Measurements from ENCODE around the gene TFDP2. TPM values are rescaled to one million over a fixed set of nuclear protein-coding genes. Genes with fewer than 3 reads are reported as not detected.

TFDP2 gene
- total and polyA plus RNA-seq, 9 of the 15 experiments (the other 6 are each of a cell fraction or from before 2014, with no cell fraction given): 95.6 to 179 (median 126) TPM

DNA sequence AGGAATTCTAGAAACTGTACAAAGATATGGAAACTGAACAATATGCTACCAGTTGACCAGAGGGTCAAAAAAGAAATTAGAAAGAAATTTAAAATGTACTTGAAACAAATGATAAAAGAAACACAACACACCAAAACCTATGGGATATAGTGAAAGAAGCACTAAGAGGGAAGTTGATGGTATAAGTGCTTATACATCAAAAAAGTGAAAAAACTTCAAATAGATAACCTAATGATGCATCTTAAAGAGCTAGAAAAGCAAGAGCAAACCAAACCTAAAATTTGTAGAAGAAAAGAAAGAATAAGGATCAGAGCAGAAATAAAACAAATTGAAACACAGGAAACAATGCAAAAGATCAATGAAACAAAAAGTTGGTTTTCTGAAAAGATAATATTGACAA lies 68.2 kb downstream of the TFDP2 start (continued):
- TF ChIP-seq, protein P1, sequence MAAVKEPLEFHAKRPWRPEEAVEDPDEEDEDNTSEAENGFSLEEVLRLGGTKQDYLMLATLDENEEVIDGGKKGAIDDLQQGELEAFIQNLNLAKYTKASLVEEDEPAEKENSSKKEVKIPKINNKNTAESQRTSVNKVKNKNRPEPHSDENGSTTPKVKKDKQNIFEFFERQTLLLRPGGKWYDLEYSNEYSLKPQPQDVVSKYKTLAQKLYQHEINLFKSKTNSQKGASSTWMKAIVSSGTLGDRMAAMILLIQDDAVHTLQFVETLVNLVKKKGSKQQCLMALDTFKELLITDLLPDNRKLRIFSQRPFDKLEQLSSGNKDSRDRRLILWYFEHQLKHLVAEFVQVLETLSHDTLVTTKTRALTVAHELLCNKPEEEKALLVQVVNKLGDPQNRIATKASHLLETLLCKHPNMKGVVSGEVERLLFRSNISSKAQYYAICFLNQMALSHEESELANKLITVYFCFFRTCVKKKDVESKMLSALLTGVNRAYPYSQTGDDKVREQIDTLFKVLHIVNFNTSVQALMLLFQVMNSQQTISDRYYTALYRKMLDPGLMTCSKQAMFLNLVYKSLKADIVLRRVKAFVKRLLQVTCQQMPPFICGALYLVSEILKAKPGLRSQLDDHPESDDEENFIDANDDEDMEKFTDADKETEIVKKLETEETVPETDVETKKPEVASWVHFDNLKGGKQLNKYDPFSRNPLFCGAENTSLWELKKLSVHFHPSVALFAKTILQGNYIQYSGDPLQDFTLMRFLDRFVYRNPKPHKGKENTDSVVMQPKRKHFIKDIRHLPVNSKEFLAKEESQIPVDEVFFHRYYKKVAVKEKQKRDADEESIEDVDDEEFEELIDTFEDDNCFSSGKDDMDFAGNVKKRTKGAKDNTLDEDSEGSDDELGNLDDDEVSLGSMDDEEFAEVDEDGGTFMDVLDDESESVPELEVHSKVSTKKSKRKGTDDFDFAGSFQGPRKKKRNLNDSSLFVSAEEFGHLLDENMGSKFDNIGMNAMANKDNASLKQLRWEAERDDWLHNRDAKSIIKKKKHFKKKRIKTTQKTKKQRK (IDR thresholded peaks at IDR 0.05; ENCODE audit: borderline replicate concordance, low read depth, low read length): no peak
- TF ChIP-seq ZNF217 (CRISPR knock-in tag; IDR thresholded peaks at IDR 0.05): no peak
- TF ChIP-seq HNRNPH1 (optimal IDR thresholded peaks at IDR 0.05; ENCODE audit: low read depth, low read length): no peak
- TF ChIP-seq ZNF644 (tag; IDR thresholded peaks at IDR 0.05; ENCODE audit: low read depth): no peak

DNA sequence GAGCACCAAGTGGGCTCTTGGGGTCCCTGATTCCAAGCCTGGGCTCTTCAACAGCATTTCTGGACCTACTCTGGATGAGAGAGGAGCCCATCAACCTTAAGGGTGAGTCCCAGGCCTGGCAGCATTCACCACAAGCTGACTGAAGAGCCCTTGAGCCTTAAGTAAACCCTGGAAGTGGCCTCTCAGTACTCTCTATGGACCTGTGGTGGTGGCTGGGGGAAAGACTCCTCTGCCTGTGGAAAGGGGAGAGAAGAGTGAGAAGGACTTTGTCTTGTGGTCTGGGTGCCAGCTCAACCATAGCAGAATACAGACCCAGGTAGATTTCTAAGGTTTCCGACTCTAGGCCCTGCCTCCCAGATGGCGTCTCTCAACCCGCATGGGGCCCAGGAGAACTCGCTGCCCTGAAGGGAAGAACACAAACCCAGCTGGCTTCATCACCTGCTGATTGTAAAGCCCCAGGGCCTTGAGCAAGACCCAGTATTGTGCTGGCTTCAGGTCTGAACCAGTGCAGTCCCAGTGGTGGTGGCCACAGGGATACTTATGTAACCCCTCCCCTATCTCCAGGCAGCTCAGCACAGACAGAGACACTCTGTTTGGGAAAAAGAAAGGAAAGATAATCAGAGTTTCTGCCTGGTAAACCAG lies 71.4 kb downstream of the TFDP2 start:
- in situ Hi-C loops (cut with MboI): no loop called here
- TF ChIP-seq, protein P2, sequence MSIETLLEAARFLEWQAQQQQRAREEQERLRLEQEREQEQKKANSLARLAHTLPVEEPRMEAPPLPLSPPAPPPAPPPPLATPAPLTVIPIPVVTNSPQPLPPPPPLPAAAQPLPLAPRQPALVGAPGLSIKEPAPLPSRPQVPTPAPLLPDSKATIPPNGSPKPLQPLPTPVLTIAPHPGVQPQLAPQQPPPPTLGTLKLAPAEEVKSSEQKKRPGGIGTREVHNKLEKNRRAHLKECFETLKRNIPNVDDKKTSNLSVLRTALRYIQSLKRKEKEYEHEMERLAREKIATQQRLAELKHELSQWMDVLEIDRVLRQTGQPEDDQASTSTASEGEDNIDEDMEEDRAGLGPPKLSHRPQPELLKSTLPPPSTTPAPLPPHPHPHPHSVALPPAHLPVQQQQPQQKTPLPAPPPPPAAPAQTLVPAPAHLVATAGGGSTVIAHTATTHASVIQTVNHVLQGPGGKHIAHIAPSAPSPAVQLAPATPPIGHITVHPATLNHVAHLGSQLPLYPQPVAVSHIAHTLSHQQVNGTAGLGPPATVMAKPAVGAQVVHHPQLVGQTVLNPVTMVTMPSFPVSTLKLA (conservative IDR thresholded peaks at IDR 0.05): no peak
- no peak for TF ChIP-seq TARDBP (IDR thresholded peaks at IDR 0.05)
- TF ChIP-seq COPS2 (conservative IDR thresholded peaks at IDR 0.05): no peak
- TF ChIP-seq ZNF766 (CRISPR knock-in tag; conservative IDR thresholded peaks at IDR 0.05): no peak
- TF ChIP-seq, protein P3, sequence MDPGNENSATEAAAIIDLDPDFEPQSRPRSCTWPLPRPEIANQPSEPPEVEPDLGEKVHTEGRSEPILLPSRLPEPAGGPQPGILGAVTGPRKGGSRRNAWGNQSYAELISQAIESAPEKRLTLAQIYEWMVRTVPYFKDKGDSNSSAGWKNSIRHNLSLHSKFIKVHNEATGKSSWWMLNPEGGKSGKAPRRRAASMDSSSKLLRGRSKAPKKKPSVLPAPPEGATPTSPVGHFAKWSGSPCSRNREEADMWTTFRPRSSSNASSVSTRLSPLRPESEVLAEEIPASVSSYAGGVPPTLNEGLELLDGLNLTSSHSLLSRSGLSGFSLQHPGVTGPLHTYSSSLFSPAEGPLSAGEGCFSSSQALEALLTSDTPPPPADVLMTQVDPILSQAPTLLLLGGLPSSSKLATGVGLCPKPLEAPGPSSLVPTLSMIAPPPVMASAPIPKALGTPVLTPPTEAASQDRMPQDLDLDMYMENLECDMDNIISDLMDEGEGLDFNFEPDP (CRISPR knock-in tag; IDR thresholded peaks at IDR 0.05): no peak
- TF ChIP-seq, protein P4, sequence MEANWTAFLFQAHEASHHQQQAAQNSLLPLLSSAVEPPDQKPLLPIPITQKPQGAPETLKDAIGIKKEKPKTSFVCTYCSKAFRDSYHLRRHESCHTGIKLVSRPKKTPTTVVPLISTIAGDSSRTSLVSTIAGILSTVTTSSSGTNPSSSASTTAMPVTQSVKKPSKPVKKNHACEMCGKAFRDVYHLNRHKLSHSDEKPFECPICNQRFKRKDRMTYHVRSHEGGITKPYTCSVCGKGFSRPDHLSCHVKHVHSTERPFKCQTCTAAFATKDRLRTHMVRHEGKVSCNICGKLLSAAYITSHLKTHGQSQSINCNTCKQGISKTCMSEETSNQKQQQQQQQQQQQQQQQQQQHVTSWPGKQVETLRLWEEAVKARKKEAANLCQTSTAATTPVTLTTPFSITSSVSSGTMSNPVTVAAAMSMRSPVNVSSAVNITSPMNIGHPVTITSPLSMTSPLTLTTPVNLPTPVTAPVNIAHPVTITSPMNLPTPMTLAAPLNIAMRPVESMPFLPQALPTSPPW (CRISPR knock-in tag; IDR thresholded peaks at IDR 0.05): no peak
- ChIA-PET POLR2A (interaction anchor here (1.2 to 1.4 kb wide), 2 partner anchors 9 to 11 kb away, joined by 3 read pairs; no protein-coding TSS in a partner anchor), CTCF (ENCODE audit: low intra/inter-chr PET ratio) (no interaction called here)
- Histone ChIP-seq H4K20me1 (replicated peaks; ENCODE audit: control insufficient read depth, insufficient read depth, low read length) (no peaks in the 10 kb centered on the region), H3K4me2 (ENCODE audit: insufficient read depth, low read length) (no peak overlapping the region), H3K4me3 (no peak overlapping the region), H3K9me1 (ENCODE audit: control insufficient read depth, insufficient read depth, low read length) (no peaks in the 10 kb centered on the region), H3K79me2 (ENCODE audit: control insufficient read depth, insufficient read depth, low read length) (no peaks in the 10 kb centered on the region), H3K27ac (ENCODE audit: extremely low read depth, low read depth, low read length) (no peak overlapping the region), H3K9ac (ENCODE audit: insufficient read depth in 1 of 2, low read depth in 2 of 2, low read length in 2 of 2) (no peak overlapping the region; a peak in 1 of 4 replicates), H3K27me3 (ENCODE audit: control insufficient read depth in 2 of 2, insufficient read depth in 2 of 2, low read length in 2 of 2) (no peaks in the 10 kb centered on the region), H3K36me3 (ENCODE audit: control insufficient read depth, insufficient read depth, low read length) (no peaks in the 10 kb centered on the region), H3K9me3 (replicated peaks; ENCODE audit: control insufficient read depth, insufficient read depth, low read depth, low read length) (no peaks in the 10 kb centered on the region), H3K4me1 (replicated peaks in 1 of 2; ENCODE audit: control insufficient read depth in 2 of 2, insufficient read depth in 2 of 2, low read length in 2 of 2) (no peaks in the 10 kb centered on the region; a peak in 1 of 5 replicates), H2AFZ (ENCODE audit: low read depth, low read length) (no peak overlapping the region)
- ATAC-seq: no peak
- DNase-seq (ENCODE audit: extremely low read depth in 1 of 4, low spot score in 3 of 4): no peak
- no TSS peak for BruUV-seq (replicated peaks)
- 85% methylated on average over 3 of the region's 4 CpGs for WGBS (ENCODE audit: insufficient coverage, low coverage, missing lambda C conversion rate)
- FAIRE-seq: no peak
- intact Hi-C loops (cut with micrococcal nuclease): no loop called here

Data from K562 (cell line).